NCI-H1930 (cell line): Measurements from ENCODE around the gene PBX3.
"Not testable (repeated sequence)": the region's sequence is repeated elsewhere in the genome, so short reads cannot be mapped to it uniquely, and the experiment has no call there.

ENCODE experiments used
- DNase-seq, 2 experiments: peaks; one replicate each; lab custom pipeline; 2025; lab: John Stamatoyannopoulos, UW

PBX3 gene

DNA sequence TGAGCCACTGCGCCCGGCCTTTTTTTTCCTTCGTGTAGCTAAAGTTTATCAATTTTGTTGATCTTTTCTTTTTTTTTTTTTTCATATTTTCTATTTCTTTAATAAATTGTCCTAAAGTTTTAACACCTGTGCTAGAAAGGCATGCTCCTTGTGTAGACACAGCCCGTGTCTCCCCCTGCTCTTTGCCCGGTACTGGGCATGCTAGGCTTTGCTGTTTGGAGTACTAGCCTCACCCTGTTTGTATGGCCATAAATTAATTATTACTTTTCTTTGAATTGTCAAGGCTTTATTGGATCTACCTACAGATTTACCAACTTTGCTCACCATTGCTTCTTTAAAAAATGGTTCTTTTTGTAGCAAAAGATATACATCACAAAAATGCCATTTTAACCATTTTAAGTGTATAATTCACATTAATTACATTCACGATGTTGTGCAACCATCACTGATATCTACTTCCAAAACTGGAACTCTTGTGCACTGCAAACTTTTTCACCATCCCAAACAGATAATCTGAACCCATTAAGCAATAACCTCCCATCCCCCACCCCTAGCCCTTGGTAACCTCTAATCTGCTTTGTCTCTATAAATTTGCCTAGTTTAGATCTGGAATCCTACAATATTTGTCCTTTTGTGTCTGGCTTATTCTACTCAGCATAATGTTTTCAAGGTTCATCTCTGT lies 31.5 kb downstream of the PBX3 start:
- DNase-seq: not testable (repeated sequence)

DNA sequence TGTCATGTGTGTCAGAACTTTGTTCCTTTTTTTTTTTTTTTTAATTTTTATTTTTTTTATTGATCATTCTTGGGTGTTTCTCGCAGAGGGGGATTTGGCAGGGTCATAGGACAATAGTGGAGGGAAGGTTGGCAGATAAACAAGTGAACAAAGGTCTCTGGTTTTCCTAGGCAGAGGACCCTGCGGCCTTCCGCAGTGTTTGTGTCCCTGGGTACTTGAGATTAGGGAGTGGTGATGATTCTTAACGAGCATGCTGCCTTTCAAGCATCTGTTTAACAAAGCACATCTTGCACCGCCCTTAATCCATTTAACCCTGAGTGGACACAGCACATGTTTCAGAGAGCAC lies 32.0 kb downstream of the PBX3 start:
- not testable (repeated sequence) for DNase-seq

DNA sequence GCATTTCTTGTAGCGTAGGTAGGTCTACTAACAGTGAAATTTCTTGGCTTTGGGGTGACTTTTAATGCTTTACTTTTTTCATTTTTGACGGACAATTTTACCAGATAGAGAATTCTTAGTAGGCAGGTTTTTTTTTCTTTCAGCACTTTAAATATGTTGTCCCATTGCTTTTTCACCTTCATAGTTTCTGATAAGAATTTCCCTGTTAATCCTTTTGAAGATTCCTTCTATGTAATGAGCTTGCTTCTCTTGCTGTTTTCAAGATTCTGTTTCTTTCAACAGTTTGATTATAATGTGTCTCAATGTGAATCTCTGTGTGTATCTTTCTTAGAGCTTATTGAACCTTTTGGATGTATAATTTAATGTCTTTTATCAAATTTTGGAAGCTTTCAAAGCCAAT lies 35.5 kb downstream of the PBX3 start:
- no peak for DNase-seq

DNA sequence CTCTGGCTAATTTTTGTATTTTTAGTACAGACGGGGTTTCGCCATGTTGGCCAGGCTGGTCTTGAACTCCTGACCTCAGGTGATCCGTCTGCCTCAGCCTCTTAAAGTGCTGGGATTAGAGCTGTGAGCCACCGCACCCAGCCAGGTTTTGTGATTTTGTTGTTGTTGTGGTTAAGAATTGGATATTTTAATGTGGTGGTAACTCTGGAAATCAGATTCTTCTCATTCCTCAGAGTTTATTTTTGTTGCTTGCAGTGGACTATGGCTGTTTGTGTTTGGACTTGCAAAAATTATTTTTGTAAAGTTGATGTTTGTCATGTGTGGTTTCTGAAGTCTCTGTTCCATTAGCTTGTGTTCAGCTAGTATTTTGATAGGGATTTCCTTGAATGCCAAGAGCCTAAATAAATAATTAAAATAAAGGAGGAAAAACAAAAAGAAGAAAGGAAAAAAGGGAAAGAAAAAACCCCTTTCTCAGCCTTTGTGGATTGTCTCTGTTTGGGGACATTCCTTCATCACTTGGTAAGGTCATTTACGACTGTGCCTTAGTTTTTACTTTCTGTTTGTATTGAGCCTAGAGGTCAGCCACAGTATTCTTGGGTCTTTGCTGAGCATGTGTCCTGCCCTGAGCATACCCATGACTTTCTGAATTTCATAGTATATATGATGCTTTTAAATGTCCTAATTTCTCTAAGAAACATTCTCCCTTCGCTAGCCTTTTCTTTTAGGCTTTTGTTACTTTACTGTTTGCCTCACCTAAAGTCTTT lies 37.3 kb downstream of the PBX3 start:
- DNase-seq: no peak

DNA sequence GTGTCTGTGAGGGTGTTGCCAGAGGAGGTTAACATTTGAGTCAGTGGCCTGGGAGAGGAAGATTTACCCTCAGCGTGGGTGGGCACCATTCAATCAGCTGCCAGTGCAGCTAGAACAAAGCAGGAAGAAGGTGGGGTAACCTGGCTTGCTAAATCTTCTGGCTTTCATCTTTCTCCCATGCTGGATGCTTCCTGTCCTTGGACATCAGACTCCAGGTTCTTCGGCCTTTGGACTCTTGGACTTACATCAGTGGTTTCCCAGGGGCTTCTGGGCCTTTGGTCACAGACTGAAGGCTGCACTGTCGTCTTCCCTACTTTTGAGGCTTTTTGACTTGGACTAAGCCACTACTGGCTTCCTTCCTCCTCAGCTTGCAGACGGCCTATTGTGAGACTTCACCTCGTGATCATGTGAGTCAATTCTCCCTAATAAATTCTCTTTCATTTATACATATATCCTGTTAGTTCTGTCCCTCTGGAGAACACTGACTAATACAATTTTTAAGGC lies 38.1 kb downstream of the PBX3 start:
- DNase-seq: no peak

DNA sequence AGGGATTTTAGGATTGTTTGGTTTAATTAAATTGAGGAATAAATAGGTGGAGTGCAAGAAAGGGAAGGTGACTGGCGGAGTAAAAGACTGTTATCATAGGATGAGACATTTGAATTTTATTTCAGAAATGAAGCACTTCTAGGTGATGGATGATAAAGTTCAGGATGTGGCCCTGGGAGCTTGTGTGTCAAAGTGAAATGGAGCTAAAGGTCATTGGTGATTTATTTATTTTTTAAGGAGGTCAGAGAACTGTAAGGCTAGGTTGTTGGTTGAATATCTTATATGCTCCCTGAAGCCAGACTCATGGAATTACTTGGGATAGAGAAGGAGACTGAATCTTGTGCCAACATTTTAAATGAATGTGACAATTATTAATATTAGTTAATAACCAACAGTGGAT lies 40.5 kb downstream of the PBX3 start:
- DNase-seq: no peak

DNA sequence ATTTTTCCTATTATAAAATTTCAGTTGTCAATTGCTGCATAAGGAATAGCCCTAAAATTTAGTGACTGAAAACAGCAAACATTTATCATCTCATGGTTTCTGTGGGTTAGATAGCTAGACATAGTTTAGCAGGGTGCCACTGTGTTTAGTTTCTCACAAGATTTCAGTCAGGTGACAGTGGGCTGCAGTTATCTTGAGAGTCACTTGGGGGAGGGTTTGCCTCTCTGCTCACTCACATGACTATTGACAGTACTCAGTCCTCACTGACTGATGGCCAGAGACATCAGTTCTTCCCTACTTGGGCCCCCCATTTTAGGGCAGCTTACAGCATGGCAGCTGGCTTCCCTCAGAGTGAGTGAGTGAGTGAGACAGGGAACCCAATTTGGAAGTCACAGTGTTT lies 42.0 kb downstream of the PBX3 start:
- DNase-seq: no peak

DNA sequence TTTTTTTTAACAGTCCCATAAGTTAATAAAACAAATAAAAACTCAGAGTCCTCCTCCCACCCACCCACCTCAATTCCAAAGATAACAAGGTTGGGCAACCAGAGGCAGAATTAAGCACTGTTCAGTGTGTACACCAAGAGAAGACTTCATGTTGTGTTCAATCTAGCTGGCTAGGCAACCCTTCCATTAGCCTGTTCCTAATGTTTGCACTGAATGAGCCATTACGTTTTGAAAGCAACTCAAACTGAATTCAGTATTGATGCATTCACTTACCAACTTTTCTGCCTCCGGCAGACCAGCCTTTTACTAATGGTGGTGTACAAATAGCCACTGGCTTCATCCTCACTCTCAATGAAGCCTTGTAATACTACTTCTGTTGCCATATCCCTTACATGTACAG lies 47.5 kb downstream of the PBX3 start:
- peak; percentile 69 to 74 for DNase-seq

DNA sequence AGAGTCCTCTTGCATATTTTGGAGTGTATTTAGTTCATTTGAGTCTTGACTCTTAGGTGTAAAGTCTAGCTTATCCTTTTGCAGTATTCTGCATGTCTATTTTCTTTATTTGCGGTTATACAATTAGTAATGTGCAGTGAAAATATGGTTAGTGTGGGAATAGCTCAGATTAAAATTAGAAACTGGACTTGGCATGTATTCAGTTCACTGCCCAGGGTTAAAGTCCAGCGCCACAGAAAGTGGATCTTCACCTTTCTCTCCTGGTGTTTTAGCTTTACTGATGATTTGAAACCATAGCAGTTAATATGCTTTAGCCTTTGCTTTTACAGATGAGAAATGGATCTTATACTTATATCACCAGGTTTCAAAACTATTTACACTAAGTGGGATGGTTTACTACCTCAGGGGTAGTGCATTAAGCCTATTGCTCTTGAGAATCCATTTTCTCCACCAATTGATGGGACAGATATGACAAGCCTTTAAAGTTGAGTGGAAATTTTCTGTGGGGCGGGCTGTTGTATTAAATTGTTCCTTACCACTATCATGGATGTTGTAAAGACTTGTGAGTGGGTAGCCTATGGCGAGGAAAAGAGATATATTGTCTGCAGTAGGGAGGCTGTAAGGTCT lies 48.9 kb downstream of the PBX3 start:
- DNase-seq: no peak

DNA sequence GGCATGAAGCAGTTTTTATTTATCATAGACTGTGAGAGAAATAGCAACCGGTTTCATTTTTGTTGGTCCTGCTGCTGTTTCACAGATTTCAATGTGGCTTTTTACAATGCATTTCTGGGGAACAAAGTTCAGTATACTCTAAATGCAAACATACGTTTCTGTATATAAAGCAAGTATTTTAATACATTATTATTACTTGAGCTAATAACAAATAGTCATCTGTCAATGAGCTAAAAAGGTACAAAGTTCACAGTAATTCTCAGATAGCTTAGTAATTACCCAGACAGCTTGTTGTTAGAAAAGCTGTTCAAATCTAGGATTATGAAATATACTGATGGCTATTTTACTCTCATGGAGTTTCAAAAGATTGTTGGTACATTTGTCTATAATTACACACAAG lies 50.8 kb downstream of the PBX3 start:
- DNase-seq: no peak

DNA sequence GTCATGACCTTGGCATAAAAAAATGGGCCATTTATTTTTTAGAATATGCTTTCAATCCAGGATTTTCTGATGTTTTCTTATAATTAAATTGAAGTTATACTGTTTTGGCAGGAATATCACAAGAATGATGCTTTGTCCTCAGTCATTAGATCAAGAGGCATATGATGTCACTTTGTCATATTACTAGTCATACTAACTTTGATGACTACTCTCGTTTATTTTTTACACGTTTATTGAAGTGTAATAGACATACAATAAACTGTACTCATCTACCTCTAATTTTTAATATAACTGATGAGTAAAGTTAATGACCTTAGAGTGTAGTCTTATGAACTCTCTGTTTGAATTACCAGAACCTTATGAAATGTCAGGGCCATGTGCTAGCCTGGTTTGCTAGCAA lies 56.4 kb downstream of the PBX3 start:
- no peak for DNase-seq

DNA sequence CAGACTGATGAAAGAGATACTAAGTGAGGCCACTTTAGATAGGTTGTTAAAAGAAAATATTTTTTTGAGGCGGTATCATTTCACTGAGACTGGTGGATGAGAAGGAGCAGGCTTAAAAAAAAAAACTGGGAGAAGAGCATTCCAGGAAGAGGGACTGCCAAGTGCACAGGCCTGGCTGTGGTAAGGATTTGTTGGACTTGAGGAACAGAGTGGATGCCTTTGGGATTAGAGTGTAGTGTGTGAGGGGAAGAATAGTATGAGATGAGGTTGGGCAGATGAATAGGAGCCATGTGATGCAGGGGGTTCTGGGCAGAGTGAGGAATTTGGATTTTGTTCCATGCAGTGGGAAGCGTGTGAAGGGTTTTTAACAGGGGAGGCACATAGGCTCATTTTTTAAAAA lies 57.9 kb downstream of the PBX3 start:
- DNase-seq: no peak

DNA sequence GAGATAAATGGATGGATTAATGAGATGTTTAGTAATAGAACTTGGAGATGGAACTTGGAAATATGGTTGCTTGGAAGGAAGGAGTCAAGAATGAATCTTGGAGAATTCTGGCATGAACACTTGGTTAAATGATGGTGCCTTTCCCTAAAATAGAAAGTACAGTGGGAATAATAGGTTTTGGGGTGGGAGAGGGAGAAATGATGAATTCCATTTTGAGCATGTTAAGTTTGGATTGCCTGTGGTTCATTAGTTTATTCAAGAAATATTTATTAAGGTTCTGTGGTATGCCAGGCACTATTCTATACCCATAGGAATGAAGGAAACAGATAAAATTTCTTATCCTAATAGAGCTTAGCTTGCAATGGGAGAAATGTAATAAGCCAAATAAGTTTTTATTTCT lies 58.4 kb downstream of the PBX3 start:
- DNase-seq: no peak

DNA sequence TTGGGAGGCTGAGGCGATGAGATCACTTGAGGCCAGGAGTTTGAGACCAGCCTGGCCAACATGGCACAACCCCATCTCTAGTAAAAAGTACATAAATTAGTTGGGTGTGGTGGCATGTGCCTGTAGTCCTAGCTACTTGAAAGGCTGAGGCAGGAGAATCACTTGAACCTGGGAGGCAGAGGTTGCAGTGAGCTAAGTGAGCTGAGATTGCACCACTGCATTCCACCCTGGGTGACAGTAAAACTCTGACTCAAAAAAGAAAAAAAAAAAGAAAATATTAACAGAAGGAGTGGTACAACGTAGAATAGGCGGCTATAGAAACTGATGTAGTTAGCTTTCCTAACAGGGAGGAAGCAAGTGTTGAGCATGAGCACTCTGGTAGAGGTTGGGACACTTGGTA lies 59.9 kb downstream of the PBX3 start:
- DNase-seq: no peak

DNA sequence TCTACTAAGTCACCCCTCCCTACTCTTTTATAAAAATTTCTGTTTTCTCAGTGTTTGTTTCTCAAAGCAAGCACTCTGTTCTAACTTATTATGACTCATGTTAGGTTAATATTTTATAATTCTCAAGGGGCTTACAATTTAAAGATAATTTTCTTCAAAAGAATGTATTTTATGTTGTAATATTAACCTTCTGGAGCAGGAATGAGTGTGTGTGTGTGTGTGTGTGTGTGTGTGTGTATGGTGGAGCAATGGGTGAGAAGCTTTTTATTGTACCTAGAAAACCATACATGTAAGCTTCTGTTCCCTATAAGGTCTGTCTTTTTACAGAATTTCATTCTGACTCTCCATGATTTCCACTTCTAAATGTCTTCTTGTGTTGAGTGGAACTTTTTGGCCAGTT lies 63.0 kb downstream of the PBX3 start:
- no peak for DNase-seq

DNA sequence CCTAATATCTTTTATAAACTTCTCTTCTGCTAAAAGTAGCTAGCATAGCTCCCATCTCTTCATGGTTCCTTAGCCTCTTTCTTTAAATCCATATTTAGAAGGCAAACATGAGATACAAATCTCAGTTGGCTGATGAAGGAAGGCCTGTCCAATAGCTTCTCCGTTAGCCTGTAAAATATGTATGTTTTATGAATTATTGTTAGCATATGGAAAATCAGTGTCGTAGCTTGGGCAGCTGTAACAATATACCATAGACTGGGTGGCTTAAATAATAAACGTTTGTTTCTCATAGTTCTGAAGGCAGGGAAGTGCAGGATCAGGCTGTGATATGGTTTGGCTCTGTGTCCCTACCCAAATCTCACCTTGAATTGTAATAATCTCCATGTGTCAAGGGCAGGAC lies 63.8 kb downstream of the PBX3 start:
- DNase-seq: no peak

DNA sequence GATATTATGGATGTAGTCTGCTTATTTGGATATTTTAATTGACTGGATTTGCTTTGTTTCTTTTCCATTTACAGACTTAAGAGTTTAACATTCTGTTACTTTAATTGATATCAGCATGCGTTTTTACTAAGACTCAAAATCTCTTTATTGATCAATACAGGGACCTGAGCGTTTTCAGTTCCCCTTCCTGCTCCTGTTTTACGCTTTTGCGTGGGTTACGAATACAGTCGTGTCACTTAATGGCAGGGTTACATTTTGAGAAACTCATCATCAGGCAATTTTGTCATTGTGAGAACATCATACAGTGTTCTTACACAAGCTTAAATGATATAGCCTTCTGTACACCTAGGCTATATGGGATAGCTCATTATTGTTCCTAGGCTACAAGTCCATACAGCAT lies 65.2 kb downstream of the PBX3 start:
- DNase-seq: no peak

DNA sequence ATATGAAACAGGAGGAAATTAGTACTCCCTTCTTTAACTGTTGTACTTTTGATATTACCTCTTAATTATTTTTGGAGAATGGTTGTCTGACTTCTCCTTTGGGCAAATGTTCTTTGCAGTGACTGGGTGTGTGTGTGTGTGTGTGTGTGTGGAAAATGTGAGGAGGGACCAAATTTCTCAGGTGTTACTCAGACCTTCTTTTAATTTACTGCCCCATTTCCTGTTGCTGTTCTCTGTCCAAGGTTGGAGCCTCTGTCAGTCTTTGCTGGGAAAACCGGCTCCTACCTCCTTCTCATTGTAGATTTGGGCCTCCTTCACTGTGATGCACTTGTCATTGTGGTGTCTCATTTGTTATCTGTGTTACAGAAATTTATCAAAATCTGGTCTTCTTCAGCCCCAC lies 68.4 kb downstream of the PBX3 start:
- DNase-seq: no peak

DNA sequence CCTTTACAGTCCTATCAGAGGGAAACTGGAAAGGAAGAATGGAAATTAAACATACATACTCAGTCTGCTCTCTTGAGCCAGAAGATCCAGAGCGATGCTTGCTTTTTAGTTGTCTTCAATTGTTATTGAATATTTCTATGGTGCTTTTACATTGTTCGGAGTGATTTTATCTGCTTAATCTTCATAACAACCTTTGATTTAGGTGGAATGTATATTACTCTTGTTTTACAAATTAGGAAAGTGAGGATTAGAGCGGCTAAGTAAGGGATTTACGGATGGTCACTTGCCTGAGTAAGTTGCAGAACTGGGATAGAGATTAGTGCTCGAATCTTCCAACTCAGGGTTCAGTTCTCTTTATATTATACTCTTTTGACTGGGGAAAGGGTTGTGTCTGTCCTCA lies 69.1 kb downstream of the PBX3 start:
- no peak for DNase-seq

DNA sequence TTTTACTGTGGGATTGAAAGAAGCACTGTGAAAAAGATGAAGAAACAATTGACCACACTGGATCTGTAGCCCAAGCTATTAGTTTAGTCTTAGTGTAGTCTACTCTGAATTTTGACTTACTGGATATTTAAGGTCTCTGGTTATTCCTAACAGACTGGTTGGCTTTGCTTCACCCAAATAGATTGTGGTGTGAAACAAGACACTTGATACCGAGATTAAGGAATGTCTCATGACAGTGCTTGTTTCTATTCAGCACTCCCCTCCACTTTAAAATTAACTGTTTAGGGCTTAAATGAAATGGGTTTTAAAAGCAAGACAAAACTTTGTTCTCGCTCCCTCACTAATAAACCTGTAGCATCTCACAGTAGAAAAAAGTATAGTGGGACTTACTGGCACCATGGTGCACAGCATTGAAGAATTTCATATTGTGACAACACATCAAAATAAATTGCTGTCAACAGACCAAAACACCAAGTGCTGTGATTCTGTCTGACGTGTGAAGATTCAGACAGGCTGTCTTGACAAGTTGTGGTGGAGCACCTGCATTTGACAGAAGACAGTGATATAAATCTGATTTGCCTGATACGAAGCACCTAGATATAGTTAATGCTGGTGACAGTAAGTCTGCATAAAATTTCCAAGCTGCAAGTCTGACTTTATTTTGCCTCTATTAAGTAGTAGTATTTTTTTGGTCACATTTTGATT lies 73.1 kb downstream of the PBX3 start:
- DNase-seq: no peak

DNA sequence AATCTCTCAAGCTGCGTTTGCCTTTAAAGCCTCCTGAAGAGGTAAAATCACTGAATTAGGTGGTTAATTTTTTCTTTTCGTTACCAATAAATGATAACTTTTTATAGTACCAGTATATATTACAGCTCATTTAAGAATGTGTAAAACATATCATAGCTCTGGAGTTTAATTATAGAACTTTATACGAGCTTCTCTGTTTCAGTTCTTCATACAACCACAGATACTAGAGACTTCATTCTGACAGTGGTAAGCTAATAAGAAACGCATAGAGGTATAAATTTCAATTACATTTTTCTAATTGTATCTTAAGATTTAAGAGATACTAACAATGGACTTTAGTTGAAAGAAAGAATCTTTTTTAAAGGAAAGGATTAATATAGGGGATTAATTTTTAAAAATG lies 73.9 kb downstream of the PBX3 start:
- DNase-seq: no peak

DNA sequence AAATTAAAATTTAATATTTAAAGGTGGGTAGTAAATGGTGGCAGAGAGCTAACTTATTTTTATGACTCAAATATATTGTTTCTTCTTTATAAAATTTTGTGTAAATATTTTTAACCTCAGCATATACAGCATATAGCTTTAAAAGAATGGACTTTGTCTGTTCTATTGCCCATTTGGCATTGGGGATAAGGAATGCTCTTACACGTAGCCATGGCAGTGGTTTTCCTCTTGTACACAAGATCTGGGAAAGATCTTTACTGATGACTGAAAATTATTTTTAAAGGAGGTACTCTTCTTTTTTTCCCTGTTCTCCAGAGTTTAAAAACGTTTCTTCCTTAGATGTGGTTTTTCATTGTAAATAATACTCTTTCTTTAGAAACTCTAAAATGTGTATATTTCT lies 75.0 kb downstream of the PBX3 start:
- no peak for DNase-seq

DNA sequence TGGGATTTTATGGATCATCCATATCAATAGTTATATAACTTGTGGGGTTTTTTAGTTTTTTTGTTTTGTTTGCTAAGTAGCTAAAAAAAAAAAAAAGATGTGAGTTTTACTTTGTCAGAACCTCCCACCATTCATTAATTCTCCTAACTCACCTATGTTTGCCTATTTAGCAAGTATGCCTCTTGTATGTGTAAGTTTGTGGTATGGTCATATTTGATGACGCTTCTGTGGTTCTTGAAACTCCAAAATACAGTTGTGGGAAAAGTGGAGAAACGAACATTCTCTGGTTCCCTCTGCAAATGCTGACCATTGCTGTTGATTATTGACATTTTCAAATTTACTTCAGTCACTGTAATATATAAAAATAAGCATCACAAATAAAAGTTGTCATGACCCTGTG lies 75.7 kb downstream of the PBX3 start:
- no peak for DNase-seq
